Neural cell (in vitro differentiated cells): ENCODE results near the gene DLK1. TPM values are rescaled to one million over a fixed set of nuclear protein-coding genes. Genes with fewer than 3 reads are reported as not detected.

Experiments used
- H2AFZ ChIP-seq: fragments of 200-600, 300-800 bp; sonication (generic), shearing (Covaris generic); 2 replicates; pipeline ENCODE4 v1.6.0; 2014; ENCODE audit warnings: low read depth, mild to moderate bottlenecking, antibody characterized with exemption, low read length, moderate library complexity
- H3F3A ChIP-seq: fragments of 200-600 bp; shearing (Covaris generic); 2 replicates; pipeline ENCODE4 v1.6.1; 2016; ENCODE audit warnings: mild to moderate bottlenecking, moderate library complexity, mixed read lengths, antibody characterized with exemption, low read length; ENCODE audit not compliant: insufficient read depth, poor library complexity, severe bottlenecking
- H3K27ac ChIP-seq: fragments of 200-600, 300-800 bp; sonication (generic), shearing (Covaris generic); 2 replicates; pipeline ENCODE4 v1.5.1; 2014; ENCODE audit warnings: mild to moderate bottlenecking, low read length, moderate library complexity
- H3K27me3 ChIP-seq: fragments of 300-800, 200-600 bp; sonication (generic), shearing (Covaris generic); 2 replicates; pipeline ENCODE4 v1.6.0; 2014; ENCODE audit warnings: mild to moderate bottlenecking, low read depth, low read length, moderate library complexity; ENCODE audit not compliant: insufficient read depth
- H3K36me3 ChIP-seq: fragments of 300-800, 200-600 bp; sonication (generic), shearing (Covaris generic); 2 replicates; pipeline ENCODE4 v1.5.1; 2014; ENCODE audit warnings: mild to moderate bottlenecking, antibody characterized with exemption, low read length, moderate library complexity; ENCODE audit not compliant: insufficient read depth
- H3K4me2 ChIP-seq: fragments of 300-800, 200-600 bp; sonication (generic), shearing (Covaris generic); 2 replicates; pipeline ENCODE4 v1.6.0; 2014; ENCODE audit warnings: mild to moderate bottlenecking, low read length
- H3K4me3 ChIP-seq: fragments of 300-800, 200-600 bp; sonication (generic), shearing (Covaris generic); 2 replicates; pipeline ENCODE4 v1.5.1; 2014; ENCODE audit warnings: mild to moderate bottlenecking, low read length, moderate library complexity
- H3K79me2 ChIP-seq: fragments of 200-600 bp; shearing (Covaris generic); replicated peaks from 2 replicates; pipeline ENCODE4 v1.6.0; 2014; ENCODE audit warnings: mild to moderate bottlenecking, low read length, moderate library complexity; ENCODE audit not compliant: insufficient read depth
- H3K9ac ChIP-seq: fragments of 300-800, 200-600 bp; sonication (generic), shearing (Covaris generic); 2 replicates; pipeline ENCODE4 v1.6.1; 2016; ENCODE audit warnings: mild to moderate bottlenecking, low read length, mixed read lengths
- H3K9me2 ChIP-seq: fragments of 200-600 bp; shearing (Covaris generic); 2 replicates; pipeline ENCODE4 v1.6.1; 2016; ENCODE audit warnings: mild to moderate bottlenecking, low read length, mixed read lengths; ENCODE audit not compliant: insufficient read depth
- H3K9me3 ChIP-seq: fragments of 200-600, 300-800 bp; sonication (generic), shearing (Covaris generic); 2 replicates; pipeline ENCODE4 v1.6.1; 2016; ENCODE audit warnings: mild to moderate bottlenecking, mixed run types, low read length, moderate library complexity, mixed read lengths
- H4K20me1 ChIP-seq: fragments of 200-600 bp; shearing (Covaris generic); 2 replicates; pipeline ENCODE4 v1.6.1; 2016; ENCODE audit warnings: mild to moderate bottlenecking, mixed run types; ENCODE audit not compliant: insufficient read depth
- CTCF ChIP-seq: fragments of 450-650 bp; IDR thresholded peaks from 2 replicates; pipeline ENCODE4 v1.5.1; 2014; ENCODE audit warnings: antibody characterized with exemption, mild to moderate bottlenecking, moderate library complexity; ENCODE audit not compliant: poor library complexity, severe bottlenecking
- EP300 ChIP-seq: fragments of 450-650 bp; conservative IDR thresholded peaks from 2 replicates; pipeline ENCODE4 v1.6.1; 2014; ENCODE audit warnings: antibody characterized with exemption, mild to moderate bottlenecking, moderate library complexity; ENCODE audit not compliant: poor library complexity, severe bottlenecking
- EZH2 ChIP-seq: fragments of 200-600, 300-800 bp; shearing (Covaris generic), sonication (generic); IDR thresholded peaks from 2 replicates; pipeline ENCODE4 v1.6.1; 2014; ENCODE audit warnings: antibody characterized with exemption, low read length, borderline replicate concordance, mild to moderate bottlenecking; ENCODE audit not compliant: insufficient read depth, poor library complexity, severe bottlenecking
- POLR2AphosphoS5 ChIP-seq: IDR thresholded peaks from 2 replicates; pipeline ENCODE4 v1.6.1; 2012
- RAD21 ChIP-seq: fragments of 450-650 bp; conservative IDR thresholded peaks from 2 replicates; pipeline ENCODE4 v1.6.1; 2014; ENCODE audit warnings: antibody characterized with exemption, mild to moderate bottlenecking, moderate library complexity
- REST ChIP-seq: IDR thresholded peaks from 2 replicates; pipeline ENCODE4 v1.6.1; 2012; ENCODE audit warnings: borderline replicate concordance
- SMC3 ChIP-seq: fragments of 450-650 bp; conservative IDR thresholded peaks from 2 replicates; pipeline ENCODE4 v1.6.1; 2014; ENCODE audit warnings: antibody characterized with exemption, mild to moderate bottlenecking, moderate library complexity; ENCODE audit not compliant: poor library complexity
- TAF1 ChIP-seq: IDR thresholded peaks from 2 replicates; pipeline ENCODE4 v1.6.1; 2012; ENCODE audit warnings: low read depth
- polyA plus RNA-seq: library from polyadenylated mRNA; depleted of rRNA; stranded (reverse); fragments of >200 nt; gene quantifications from 2 replicates; pipeline ENCODE4 v1.2.3, GENCODE V29; 2014

The DLK1 gene
- polyA plus RNA-seq, 1 donor from 2014 or later, result 6.8 TPM

GRCh38 chr14:100701314-100701713 is 25.4 kb upstream of the DLK1 start:
- H3K9me2 ChIP-seq, result no peaks in the 10 kb centered on the region
- H3F3A ChIP-seq, result no peaks in the 10 kb centered on the region
- no peaks in the 10 kb centered on the region for H3K36me3 ChIP-seq
- no peak overlapping the region for H3K27ac ChIP-seq
- H4K20me1 ChIP-seq, result no peaks in the 10 kb centered on the region
- H3K9ac ChIP-seq, result no peak overlapping the region
- H2AFZ ChIP-seq, result no peak overlapping the region
- no peak overlapping the region for H3K4me2 ChIP-seq
- H3K27me3 ChIP-seq, result no peaks in the 10 kb centered on the region
- no peaks in the 10 kb centered on the region for H3K79me2 ChIP-seq
- TF ChIP-seq RAD21 (no peak), EZH2 (no peak), TAF1 (no peak), SMC3 (no peak)
- H3K9me3 ChIP-seq, result no peaks in the 10 kb centered on the region
- no peak overlapping the region for H3K4me3 ChIP-seq

GRCh38 chr14:100702590-100702989 is 24.1 kb upstream of the DLK1 start:
- Histone ChIP-seq H3F3A (no peaks in the 10 kb centered on the region), H3K9me3 (no peaks in the 10 kb centered on the region), H3K36me3 (no peaks in the 10 kb centered on the region), H3K4me3 (no peak overlapping the region), H3K27me3 (no peaks in the 10 kb centered on the region), H2AFZ (no peak overlapping the region), H3K9ac (no peak overlapping the region), H3K79me2 (no peaks in the 10 kb centered on the region), H3K4me2 (no peak overlapping the region), H4K20me1 (no peaks in the 10 kb centered on the region), H3K9me2 (no peaks in the 10 kb centered on the region), H3K27ac (no peak overlapping the region)
- no peak for TF ChIP-seq REST

GRCh38 chr14:100703386-100704220 is 23.1 kb upstream of the DLK1 start:
- Histone ChIP-seq H3K27ac (no peak overlapping the region), H3K36me3 (no peaks in the 10 kb centered on the region), H4K20me1 (no peaks in the 10 kb centered on the region), H3K27me3 (no peaks in the 10 kb centered on the region), H2AFZ (no peak overlapping the region), H3K79me2 (no peaks in the 10 kb centered on the region), H3K9me3 (no peaks in the 10 kb centered on the region), H3K9ac (no peak overlapping the region), H3F3A (no peaks in the 10 kb centered on the region), H3K4me3 (no peak overlapping the region), H3K4me2 (no peak overlapping the region), H3K9me2 (no peaks in the 10 kb centered on the region)
- TF ChIP-seq EP300 (no peak), POLR2AphosphoS5 (no peak), REST (no peak), CTCF (no peak), EZH2 (no peak)
